Measurements from ENCODE around the gene TEAD2.
"Not testable (repeated sequence)": the region's sequence is repeated elsewhere in the genome, so short reads cannot be mapped to it uniquely, and the experiment has no call there.

TEAD2 gene

GRCh38 chr19:49389406-49389805 lies 27.2 kb upstream of the TEAD2 start:
- in situ Hi-C loops (cut with HindIII; ENCODE audit: low sequenced_read_pairs), result no loop called here

GRCh38 chr19:49387936-49388372 lies 25.7 kb upstream of the TEAD2 start, which contains the start of gene KASH5:
Gene KASH5 (plus strand): TSS chr19:49388249. CDS start chr19:49390884, 2,635 bp downstream.
- in situ Hi-C loops (cut with HindIII; ENCODE audit: low sequenced_read_pairs), result no loop called here

GRCh38 chr19:49383599-49383998 lies 21.4 kb upstream of the TEAD2 start:
- in situ Hi-C loops (cut with HindIII; ENCODE audit: low sequenced_read_pairs), result no loop called here

- in situ Hi-C loops (cut with HindIII; ENCODE audit: low sequenced_read_pairs), result no loop called here
Measured at GRCh38 chr19:49382639-49383038, 20.4 kb upstream of the TEAD2 start.

GRCh38 chr19:49380391-49380790 lies 18.2 kb upstream of the TEAD2 start:
- in situ Hi-C loops (cut with HindIII; ENCODE audit: low sequenced_read_pairs), result no loop called here

- in situ Hi-C loops (cut with HindIII; ENCODE audit: low sequenced_read_pairs), result no loop called here
Measured at GRCh38 chr19:49378512-49378911, 16.3 kb upstream of the TEAD2 start.

- in situ Hi-C loops (cut with HindIII; ENCODE audit: low sequenced_read_pairs), result no loop called here
Measured at GRCh38 chr19:49374665-49375434, 12.6 kb upstream of the TEAD2 start.

GRCh38 chr19:49373174-49373573 lies 11.0 kb upstream of the TEAD2 start:
- in situ Hi-C loops (cut with HindIII; ENCODE audit: low sequenced_read_pairs), result not testable (repeated sequence)

GRCh38 chr19:49371184-49371583 lies 9.0 kb upstream of the TEAD2 start:
- in situ Hi-C loops (cut with HindIII; ENCODE audit: low sequenced_read_pairs), result no loop called here

- in situ Hi-C loops (cut with HindIII; ENCODE audit: low sequenced_read_pairs), result no loop called here
Measured at GRCh38 chr19:49368711-49369358, 6.6 kb upstream of the TEAD2 start.

- in situ Hi-C loops (cut with HindIII; ENCODE audit: low sequenced_read_pairs), result no loop called here
Measured at GRCh38 chr19:49366110-49366509, 3.9 kb upstream of the TEAD2 start.

- in situ Hi-C loops (cut with HindIII; ENCODE audit: low sequenced_read_pairs), result no loop called here
Measured at GRCh38 chr19:49364083-49364737, 2.0 kb upstream of the TEAD2 start.

GRCh38 chr19:49363268-49364082 lies 1.3 kb upstream of the TEAD2 start, which contains the start of gene DKKL1:
Gene DKKL1 (plus strand): TSS chr19:49363877. CDS start chr19:49363999, 122 bp downstream.
- in situ Hi-C loops (cut with HindIII; ENCODE audit: low sequenced_read_pairs), result no loop called here

- in situ Hi-C loops (cut with HindIII; ENCODE audit: low sequenced_read_pairs), result no loop called here
Measured at GRCh38 chr19:49362929-49363267, 682 bp upstream of the TEAD2 start.

- in situ Hi-C loops (cut with HindIII; ENCODE audit: low sequenced_read_pairs), result no loop called here
Measured at GRCh38 chr19:49361438-49362047, 673 bp downstream of the TEAD2 start.

- in situ Hi-C loops (cut with HindIII; ENCODE audit: low sequenced_read_pairs), result no loop called here
Measured at GRCh38 chr19:49359851-49360820, 2.1 kb downstream of the TEAD2 start.

- in situ Hi-C loops (cut with HindIII; ENCODE audit: low sequenced_read_pairs), result no loop called here
Measured at GRCh38 chr19:49357186-49357585, 5.0 kb downstream of the TEAD2 start.

- in situ Hi-C loops (cut with HindIII; ENCODE audit: low sequenced_read_pairs), result no loop called here
Measured at GRCh38 chr19:49356382-49356781, 5.8 kb downstream of the TEAD2 start.

- in situ Hi-C loops (cut with HindIII; ENCODE audit: low sequenced_read_pairs), result no loop called here
Measured at GRCh38 chr19:49355909-49356353, 6.3 kb downstream of the TEAD2 start.
